ENCODE data around the gene SKIC2.
"Not testable (repeated sequence)": the region's sequence is repeated elsewhere in the genome, so short reads cannot be mapped to it uniquely, and the experiment has no call there.

SKIC2 gene

DNA sequence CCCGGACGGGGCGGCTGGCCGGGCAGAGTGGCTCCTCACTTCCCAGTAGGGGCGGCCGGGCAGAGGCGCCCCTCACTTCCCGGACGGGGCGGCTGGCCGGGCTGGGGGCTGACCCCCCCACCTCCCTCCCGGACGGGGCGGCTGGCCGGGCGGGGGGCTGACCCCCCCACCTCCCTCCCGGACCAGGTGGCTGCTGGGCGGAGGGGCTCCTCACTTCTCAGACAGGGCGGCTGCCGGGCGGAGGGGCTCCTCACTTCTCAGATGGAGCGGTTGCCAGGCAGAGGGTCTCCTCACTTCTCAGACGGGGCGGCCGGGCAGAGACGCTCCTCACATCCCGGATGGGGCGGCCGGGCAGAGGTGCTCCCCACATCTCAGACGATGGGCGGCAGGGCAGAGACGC is 26.8 kb upstream of the SKIC2 start:
- not testable (repeated sequence) for H3K9ac ChIP-seq (ENCODE audit: low read depth, low read length); H3K9me3 ChIP-seq (ENCODE audit: control insufficient read depth, insufficient read depth, low read length); H3K36me3 ChIP-seq (ENCODE audit: insufficient read depth, low read length); H3K4me1 ChIP-seq (ENCODE audit: insufficient read depth, low read length)

DNA sequence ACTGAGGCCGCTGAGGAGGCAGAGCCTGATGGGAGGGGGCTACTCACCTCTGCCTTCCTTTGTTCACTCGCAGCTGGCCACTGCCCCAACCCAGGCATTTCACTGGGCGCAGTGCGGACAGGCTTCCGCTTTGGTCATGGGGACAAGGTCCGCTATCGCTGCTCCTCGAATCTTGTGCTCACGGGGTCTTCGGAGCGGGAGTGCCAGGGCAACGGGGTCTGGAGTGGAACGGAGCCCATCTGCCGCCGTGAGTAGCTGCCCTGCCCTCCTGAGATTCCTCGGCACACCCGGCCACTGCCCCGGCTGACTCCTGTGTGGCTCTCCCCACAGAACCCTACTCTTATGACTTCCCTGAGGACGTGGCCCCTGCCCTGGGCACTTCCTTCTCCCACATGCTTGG is 25.4 kb upstream of the SKIC2 start:
- no peak overlapping the region for H3K9ac ChIP-seq (ENCODE audit: low read depth, low read length)
- H3K9me3 ChIP-seq (ENCODE audit: control insufficient read depth, insufficient read depth, low read length) = no peaks in the 10 kb centered on the region
- no peaks in the 10 kb centered on the region for H3K36me3 ChIP-seq (ENCODE audit: insufficient read depth, low read length)
- H3K4me1 ChIP-seq (ENCODE audit: insufficient read depth, low read length) = no peaks in the 10 kb centered on the region

DNA sequence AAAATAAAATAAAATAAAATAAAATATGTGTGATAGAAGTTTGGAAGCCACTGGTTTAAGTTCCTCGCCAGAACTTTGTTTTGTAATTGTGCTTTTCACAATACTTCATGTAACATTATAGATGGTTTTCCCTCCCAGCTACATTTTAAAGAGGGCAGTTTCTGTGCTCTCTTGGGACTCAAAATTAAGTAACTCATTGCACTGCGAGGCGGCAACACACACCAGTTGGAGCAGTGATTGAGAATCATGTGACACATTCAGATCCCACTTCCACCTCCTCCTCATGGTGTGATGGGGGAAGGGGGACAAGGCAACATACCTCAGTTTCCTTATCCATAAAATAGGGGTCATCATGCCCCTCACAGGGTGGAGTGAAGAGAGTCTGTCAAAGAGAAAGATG is 24.0 kb upstream of the SKIC2 start:
- Histone ChIP-seq H3K36me3 (ENCODE audit: insufficient read depth, low read length) (no peaks in the 10 kb centered on the region), H3K9ac (ENCODE audit: low read depth, low read length) (no peak overlapping the region), H3K9me3 (ENCODE audit: control insufficient read depth, insufficient read depth, low read length) (no peaks in the 10 kb centered on the region), H3K4me1 (ENCODE audit: insufficient read depth, low read length) (no peaks in the 10 kb centered on the region)

DNA sequence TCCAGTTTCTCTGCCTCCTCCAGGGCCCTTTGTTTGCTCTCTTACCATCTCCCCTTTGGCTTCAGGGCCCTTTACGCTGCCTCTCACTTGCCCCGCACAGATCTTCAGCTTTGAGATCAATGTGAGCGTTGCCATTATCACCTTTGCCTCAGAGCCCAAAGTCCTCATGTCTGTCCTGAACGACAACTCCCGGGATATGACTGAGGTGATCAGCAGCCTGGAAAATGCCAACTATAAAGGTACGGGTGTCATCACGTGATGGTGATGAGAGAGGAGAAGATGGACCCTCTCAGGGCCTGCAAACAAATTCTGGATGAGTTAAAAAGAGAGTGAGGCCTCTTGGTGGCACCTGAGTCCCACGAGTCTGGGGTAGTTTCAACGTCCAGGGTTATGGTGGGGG is 23.2 kb upstream of the SKIC2 start:
- no peaks in the 10 kb centered on the region for H3K36me3 ChIP-seq (ENCODE audit: insufficient read depth, low read length)
- no peak overlapping the region for H3K9ac ChIP-seq (ENCODE audit: low read depth, low read length)
- no peaks in the 10 kb centered on the region for H3K9me3 ChIP-seq (ENCODE audit: control insufficient read depth, insufficient read depth, low read length)
- peaks cover 6% of the 10 kb centered on the region; the same call in 1 of the 2 replicates for H3K4me1 ChIP-seq (ENCODE audit: insufficient read depth, low read length)

DNA sequence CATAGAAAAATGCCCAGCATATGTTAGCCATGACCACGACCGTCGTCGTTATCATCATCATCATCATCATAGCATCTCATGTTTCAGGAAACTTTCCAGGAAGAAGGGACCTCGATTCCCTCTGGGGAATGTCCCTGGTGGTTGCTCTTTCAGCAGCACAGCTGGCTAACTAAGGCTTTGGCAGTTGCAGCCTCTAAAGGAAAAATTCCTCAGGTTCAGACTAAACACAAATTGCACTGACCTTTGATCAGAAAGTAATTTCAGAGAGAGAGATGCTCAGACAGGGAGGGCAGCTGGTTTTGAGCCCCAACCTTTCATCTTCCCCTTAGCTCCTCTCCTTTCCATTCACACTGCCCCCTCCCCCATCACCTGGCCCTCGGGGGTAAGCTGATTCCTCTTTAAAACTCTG is 18.7 kb upstream of the SKIC2 start:
- Histone ChIP-seq H3K9ac (ENCODE audit: low read depth, low read length) (no peak overlapping the region), H3K36me3 (ENCODE audit: insufficient read depth, low read length) (no peaks in the 10 kb centered on the region), H3K9me3 (ENCODE audit: control insufficient read depth, insufficient read depth, low read length) (no peaks in the 10 kb centered on the region), H3K4me1 (ENCODE audit: insufficient read depth, low read length) (peaks cover 6% of the 10 kb centered on the region; the same call in 1 of the 2 replicates)

DNA sequence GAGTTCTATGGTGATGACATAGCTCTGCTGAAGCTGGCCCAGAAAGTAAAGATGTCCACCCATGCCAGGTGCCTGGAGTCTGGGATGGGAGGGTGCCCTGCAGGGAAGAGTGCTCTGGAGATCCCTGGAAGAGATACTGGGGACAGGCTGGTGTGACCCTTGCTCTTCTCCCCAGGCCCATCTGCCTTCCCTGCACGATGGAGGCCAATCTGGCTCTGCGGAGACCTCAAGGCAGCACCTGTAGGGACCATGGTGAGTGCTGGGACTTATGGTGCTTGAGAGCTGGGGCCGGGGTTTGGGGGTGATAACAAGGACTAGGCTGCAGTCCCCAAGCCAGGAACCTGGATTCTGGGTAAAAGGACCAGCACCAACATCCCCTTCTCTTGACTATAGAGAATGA is 15.2 kb upstream of the SKIC2 start:
- H3K9ac ChIP-seq (ENCODE audit: low read depth, low read length) = no peak overlapping the region
- no peaks in the 10 kb centered on the region for H3K36me3 ChIP-seq (ENCODE audit: insufficient read depth, low read length)
- H3K4me1 ChIP-seq (ENCODE audit: insufficient read depth, low read length) = peaks cover 10% of the 10 kb centered on the region; the same call in 1 of the 2 replicates
- no peaks in the 10 kb centered on the region for H3K9me3 ChIP-seq (ENCODE audit: control insufficient read depth, insufficient read depth, low read length)

DNA sequence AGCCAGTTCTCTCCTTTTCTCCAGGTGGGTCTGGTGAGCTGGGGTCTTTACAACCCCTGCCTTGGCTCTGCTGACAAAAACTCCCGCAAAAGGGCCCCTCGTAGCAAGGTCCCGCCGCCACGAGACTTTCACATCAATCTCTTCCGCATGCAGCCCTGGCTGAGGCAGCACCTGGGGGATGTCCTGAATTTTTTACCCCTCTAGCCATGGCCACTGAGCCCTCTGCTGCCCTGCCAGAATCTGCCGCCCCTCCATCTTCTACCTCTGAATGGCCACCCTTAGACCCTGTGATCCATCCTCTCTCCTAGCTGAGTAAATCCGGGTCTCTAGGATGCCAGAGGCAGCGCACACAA is 13.8 kb upstream of the SKIC2 start:
- H3K36me3 ChIP-seq (ENCODE audit: insufficient read depth, low read length) = no peaks in the 10 kb centered on the region
- H3K4me1 ChIP-seq (ENCODE audit: insufficient read depth, low read length) = peaks cover 10% of the 10 kb centered on the region; the same call in 1 of the 2 replicates
- no peak overlapping the region for H3K9ac ChIP-seq (ENCODE audit: low read depth, low read length)
- H3K9me3 ChIP-seq (ENCODE audit: control insufficient read depth, insufficient read depth, low read length) = no peaks in the 10 kb centered on the region

DNA sequence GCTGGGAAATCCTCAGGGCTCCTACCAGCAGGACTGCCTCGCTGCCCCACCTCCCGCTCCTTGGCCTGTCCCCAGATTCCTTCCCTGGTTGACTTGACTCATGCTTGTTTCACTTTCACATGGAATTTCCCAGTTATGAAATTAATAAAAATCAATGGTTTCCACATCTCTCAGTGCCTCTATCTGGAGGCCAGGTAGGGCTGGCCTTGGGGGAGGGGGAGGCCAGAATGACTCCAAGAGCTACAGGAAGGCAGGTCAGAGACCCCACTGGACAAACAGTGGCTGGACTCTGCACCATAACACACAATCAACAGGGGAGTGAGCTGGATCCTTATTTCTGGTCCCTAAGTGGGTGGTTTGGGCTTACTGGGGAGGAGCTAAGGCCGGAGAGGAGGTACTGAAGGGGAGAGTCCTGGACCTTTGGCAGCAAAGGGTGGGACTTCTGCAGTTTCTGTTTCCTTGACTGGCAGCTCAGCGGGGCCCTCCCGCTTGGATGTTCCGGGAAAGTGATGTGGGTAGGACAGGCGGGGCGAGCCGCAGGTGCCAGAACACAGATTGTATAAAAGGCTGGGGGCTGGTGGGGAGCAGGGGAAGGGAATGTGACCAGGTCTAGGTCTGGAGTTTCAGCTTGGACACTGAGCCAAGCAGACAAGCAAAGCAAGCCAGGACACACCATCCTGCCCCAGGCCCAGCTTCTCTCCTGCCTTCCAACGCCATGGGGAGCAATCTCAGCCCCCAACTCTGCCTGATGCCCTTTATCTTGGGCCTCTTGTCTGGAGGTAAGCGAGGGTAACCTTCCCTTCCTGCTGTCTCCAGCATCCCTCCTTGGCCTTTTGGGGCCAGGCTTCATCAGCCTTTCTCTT is 13.2 kb upstream of the SKIC2 start, which contains the start of gene CFB:
Gene CFB, plus strand, starts transcription at position 589 of the 863 bp plus-strand sequence. Its CDS starts 127 bp downstream, at position 716.
- no peaks in the 10 kb centered on the region for H3K36me3 ChIP-seq (ENCODE audit: insufficient read depth, low read length)
- H3K9ac ChIP-seq (ENCODE audit: low read depth, low read length) = no peak within 1 kb of the TSS
- peaks cover 4% of the 10 kb centered on the region; the same call in 1 of the 2 replicates for H3K4me1 ChIP-seq (ENCODE audit: insufficient read depth, low read length)
- H3K9me3 ChIP-seq (ENCODE audit: control insufficient read depth, insufficient read depth, low read length) = no peaks in the 10 kb centered on the region

DNA sequence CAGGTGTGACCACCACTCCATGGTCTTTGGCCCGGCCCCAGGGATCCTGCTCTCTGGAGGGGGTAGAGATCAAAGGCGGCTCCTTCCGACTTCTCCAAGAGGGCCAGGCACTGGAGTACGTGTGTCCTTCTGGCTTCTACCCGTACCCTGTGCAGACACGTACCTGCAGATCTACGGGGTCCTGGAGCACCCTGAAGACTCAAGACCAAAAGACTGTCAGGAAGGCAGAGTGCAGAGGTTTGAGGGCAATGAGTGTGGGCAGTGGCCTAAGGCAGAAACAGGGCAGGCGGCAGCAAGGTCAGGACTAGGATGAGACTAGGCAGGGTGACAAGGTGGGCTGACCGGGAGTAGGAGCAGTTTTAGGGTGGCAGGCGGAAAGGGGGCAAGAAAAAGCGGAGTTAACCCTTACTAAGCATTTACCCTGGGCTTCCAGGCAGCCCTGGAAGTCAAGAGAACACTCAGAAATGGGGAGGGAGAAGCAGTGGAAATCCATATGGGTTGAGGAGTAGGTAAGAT is 12.5 kb upstream of the SKIC2 start:
- H3K9me3 ChIP-seq (ENCODE audit: control insufficient read depth, insufficient read depth, low read length) = no peaks in the 10 kb centered on the region
- H3K9ac ChIP-seq (ENCODE audit: low read depth, low read length) = no peak overlapping the region
- H3K4me1 ChIP-seq (ENCODE audit: insufficient read depth, low read length) = peaks cover 4% of the 10 kb centered on the region; the same call in 1 of the 2 replicates
- H3K36me3 ChIP-seq (ENCODE audit: insufficient read depth, low read length) = no peaks in the 10 kb centered on the region

DNA sequence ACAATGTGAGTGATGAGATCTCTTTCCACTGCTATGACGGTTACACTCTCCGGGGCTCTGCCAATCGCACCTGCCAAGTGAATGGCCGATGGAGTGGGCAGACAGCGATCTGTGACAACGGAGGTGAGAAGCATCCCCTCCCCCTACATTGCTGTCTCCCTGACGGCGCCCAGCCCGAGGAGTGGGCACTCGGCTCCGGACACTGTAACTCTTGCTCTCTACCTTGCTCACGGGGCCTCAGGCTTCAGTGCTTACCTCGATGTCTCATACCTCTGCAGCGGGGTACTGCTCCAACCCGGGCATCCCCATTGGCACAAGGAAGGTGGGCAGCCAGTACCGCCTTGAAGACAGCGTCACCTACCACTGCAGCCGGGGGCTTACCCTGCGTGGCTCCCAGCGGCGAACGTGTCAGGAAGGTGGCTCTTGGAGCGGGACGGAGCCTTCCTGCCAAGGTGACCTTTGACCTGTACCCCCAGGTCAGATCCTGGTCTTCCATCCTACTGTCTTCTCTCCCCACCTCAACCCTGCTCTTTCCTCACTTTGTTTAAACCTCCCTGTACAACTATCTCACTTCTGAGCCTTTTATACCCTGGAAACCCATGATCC is 11.8 kb upstream of the SKIC2 start:
- H3K9me3 ChIP-seq (ENCODE audit: control insufficient read depth, insufficient read depth, low read length) = no peaks in the 10 kb centered on the region
- H3K36me3 ChIP-seq (ENCODE audit: insufficient read depth, low read length) = no peaks in the 10 kb centered on the region
- peaks cover 4% of the 10 kb centered on the region; the same call in 1 of the 2 replicates for H3K4me1 ChIP-seq (ENCODE audit: insufficient read depth, low read length)
- H3K9ac ChIP-seq (ENCODE audit: low read depth, low read length) = no peak overlapping the region

DNA sequence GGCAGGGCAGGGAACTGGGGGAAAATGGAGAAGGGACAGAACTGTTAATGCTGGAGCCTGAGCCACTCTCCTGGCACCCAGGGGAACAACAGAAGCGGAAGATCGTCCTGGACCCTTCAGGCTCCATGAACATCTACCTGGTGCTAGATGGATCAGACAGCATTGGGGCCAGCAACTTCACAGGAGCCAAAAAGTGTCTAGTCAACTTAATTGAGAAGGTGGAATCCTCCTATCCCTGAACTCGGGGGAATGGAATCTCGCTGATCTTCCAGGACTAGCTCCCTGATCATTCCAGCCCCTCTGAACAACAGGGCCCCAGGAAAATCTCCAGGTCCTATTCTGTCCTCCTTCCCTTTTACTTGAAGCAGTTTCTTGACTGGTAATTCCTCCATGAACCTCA is 11.1 kb upstream of the SKIC2 start:
- H3K9ac ChIP-seq (ENCODE audit: low read depth, low read length) = no peak overlapping the region
- peaks cover 4% of the 10 kb centered on the region; the same call in 1 of the 2 replicates for H3K4me1 ChIP-seq (ENCODE audit: insufficient read depth, low read length)
- no peaks in the 10 kb centered on the region for H3K36me3 ChIP-seq (ENCODE audit: insufficient read depth, low read length)
- H3K9me3 ChIP-seq (ENCODE audit: control insufficient read depth, insufficient read depth, low read length) = no peaks in the 10 kb centered on the region

DNA sequence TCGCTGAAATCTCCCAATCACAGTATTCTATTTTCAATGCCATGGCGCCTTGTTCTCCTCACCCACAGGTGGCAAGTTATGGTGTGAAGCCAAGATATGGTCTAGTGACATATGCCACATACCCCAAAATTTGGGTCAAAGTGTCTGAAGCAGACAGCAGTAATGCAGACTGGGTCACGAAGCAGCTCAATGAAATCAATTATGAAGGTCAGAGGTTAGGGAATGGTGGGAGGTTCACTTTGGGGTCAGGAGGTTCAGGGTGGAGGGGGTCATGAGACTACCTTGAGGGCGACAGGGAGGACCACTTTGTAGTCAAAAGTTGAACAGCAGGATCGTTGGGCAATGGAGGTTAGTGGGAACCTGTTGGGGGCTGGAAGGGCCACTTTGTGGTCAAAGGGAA is 10.7 kb upstream of the SKIC2 start:
- H3K9ac ChIP-seq (ENCODE audit: low read depth, low read length) = no peak overlapping the region
- H3K4me1 ChIP-seq (ENCODE audit: insufficient read depth, low read length) = peaks cover 4% of the 10 kb centered on the region; the same call in 1 of the 2 replicates
- no peaks in the 10 kb centered on the region for H3K9me3 ChIP-seq (ENCODE audit: control insufficient read depth, insufficient read depth, low read length)

DNA sequence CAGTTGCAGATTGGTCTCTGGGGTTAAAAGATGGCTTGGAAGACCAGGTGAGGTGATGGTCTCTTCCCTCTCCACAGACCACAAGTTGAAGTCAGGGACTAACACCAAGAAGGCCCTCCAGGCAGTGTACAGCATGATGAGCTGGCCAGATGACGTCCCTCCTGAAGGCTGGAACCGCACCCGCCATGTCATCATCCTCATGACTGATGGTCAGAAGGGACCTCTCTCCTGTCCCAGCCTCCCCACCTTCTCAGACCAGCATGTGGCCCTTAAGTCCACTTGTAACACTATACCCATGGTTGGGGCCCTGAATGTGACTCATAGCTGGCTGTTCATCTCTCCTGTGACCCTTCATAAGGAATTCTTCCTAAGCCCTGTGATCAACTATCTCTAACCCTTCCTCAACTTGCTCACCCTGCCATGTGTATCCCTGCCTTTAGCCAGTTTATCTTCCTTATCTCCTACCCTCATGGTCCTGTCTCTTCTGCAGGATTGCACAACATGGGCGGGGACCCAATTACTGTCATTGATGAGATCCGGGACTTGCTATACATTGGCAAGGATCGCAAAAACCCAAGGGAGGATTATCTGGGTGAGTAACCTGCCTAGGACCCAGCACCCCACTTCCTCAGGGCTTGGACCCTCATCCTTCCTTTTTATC is 10.1 kb upstream of the SKIC2 start:
- H3K9ac ChIP-seq (ENCODE audit: low read depth, low read length) = no peak overlapping the region

More for the DNA sequence above, 10.7 kb upstream of the SKIC2 start:
- peaks cover 2% of the 10 kb centered on the region; the same call in 1 of the 2 replicates for H3K36me3 ChIP-seq (ENCODE audit: insufficient read depth, low read length)

DNA sequence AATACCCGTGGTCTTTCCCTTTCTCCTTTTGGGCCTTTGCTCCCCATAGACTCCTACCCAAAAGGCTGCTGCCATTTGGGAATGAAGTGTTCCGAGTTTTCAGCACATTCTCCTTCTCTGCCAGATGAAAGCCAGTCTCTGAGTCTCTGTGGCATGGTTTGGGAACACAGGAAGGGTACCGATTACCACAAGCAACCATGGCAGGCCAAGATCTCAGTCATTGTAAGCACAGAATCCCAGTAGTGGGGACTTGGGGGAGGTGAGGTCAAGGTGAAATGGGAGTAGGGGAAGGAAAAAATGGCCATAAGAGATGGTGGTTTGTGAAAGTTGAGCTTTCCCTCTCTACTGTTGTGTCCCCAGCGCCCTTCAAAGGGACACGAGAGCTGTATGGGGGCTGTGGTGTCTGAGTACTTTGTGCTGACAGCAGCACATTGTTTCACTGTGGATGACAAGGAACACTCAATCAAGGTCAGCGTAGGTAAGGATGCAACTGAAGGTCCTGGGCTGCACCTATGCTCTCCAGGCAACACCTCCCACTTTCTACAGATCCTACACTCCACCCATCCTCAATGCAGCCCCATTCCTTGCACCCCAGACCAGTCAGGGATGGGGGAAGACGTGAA is 8.9 kb upstream of the SKIC2 start:
- H3K36me3 ChIP-seq (ENCODE audit: insufficient read depth, low read length) = peaks cover 6% of the 10 kb centered on the region; the same call in 1 of the 2 replicates
- H3K9ac ChIP-seq (ENCODE audit: low read depth, low read length) = no peak overlapping the region
- peaks cover 4% of the 10 kb centered on the region; the same call in 1 of the 2 replicates for H3K4me1 ChIP-seq (ENCODE audit: insufficient read depth, low read length)
- no peaks in the 10 kb centered on the region for H3K9me3 ChIP-seq (ENCODE audit: control insufficient read depth, insufficient read depth, low read length)

More for the DNA sequence above, 10.1 kb upstream of the SKIC2 start:
- Histone ChIP-seq H3K9me3 (ENCODE audit: control insufficient read depth, insufficient read depth, low read length) (no peaks in the 10 kb centered on the region), H3K4me1 (ENCODE audit: insufficient read depth, low read length) (peaks cover 4% of the 10 kb centered on the region; the same call in 1 of the 2 replicates), H3K36me3 (ENCODE audit: insufficient read depth, low read length) (peaks cover 3% of the 10 kb centered on the region; the same call in 1 of the 2 replicates)

Data from ES-I3 (cell line).